ENCODE results near the gene SMG6. TPM values are rescaled to one million over a fixed set of nuclear protein-coding genes. Genes with fewer than 3 reads are reported as not detected.

Gene SMG6
- total and polyA plus RNA-seq, 2 donors (not counting 3 experiments of a cell fraction or from before 2014, with no cell fraction given): 40.1 to 42.2 TPM

- dilution Hi-C loops (cut with MboI; ENCODE audit: extremely low pct_ligation_motif_present, low sequenced_read_pairs) (no loop called here), intact Hi-C loops (cut with micrococcal nuclease) (no loop called here)
- TF ChIP-seq JUN (IDR thresholded peaks at IDR 0.05; ENCODE audit: borderline replicate concordance, insufficient read depth, insufficient read length, low read depth): no peak
- TF ChIP-seq, protein P1, sequence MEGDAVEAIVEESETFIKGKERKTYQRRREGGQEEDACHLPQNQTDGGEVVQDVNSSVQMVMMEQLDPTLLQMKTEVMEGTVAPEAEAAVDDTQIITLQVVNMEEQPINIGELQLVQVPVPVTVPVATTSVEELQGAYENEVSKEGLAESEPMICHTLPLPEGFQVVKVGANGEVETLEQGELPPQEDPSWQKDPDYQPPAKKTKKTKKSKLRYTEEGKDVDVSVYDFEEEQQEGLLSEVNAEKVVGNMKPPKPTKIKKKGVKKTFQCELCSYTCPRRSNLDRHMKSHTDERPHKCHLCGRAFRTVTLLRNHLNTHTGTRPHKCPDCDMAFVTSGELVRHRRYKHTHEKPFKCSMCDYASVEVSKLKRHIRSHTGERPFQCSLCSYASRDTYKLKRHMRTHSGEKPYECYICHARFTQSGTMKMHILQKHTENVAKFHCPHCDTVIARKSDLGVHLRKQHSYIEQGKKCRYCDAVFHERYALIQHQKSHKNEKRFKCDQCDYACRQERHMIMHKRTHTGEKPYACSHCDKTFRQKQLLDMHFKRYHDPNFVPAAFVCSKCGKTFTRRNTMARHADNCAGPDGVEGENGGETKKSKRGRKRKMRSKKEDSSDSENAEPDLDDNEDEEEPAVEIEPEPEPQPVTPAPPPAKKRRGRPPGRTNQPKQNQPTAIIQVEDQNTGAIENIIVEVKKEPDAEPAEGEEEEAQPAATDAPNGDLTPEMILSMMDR (IDR thresholded peaks at IDR 0.05; ENCODE audit: extremely low read depth in 1 of 2, insufficient read depth in 1 of 2, low read depth in 1 of 2, low read length in 2 of 2): no peak
- no peak for TF ChIP-seq POLR2A (IDR thresholded peaks at IDR 0.05; ENCODE audit: low read depth, low read length)
- TF ChIP-seq GATA2 (IDR thresholded peaks at IDR 0.05; ENCODE audit: insufficient read depth, insufficient read length, low read depth, low read length): peak; percentile 71
- no peak for TF ChIP-seq MYC (IDR thresholded peaks at IDR 0.05; ENCODE audit: low read depth, low read length)
- no peak for TF ChIP-seq EZH2 (IDR thresholded peaks at IDR 0.05; ENCODE audit: borderline replicate concordance, low read depth, low read length, severe bottlenecking)
- no peak for TF ChIP-seq FOS (IDR thresholded peaks at IDR 0.05; ENCODE audit: borderline replicate concordance, insufficient read depth, low read length)
- TF ChIP-seq POLR2AphosphoS5 (IDR thresholded peaks at IDR 0.05; ENCODE audit: insufficient read depth, low read depth, low read length): peak; percentile 54
- DNase-seq (ENCODE audit: low read depth, low spot score) (peak; percentile 93), FAIRE-seq (peak; percentile 96)
- H3K27me3 ChIP-seq (ENCODE audit: control insufficient read depth in 2 of 2, insufficient read depth in 2 of 2, low read length in 2 of 2): no peaks in the 10 kb centered on the region
- no peaks in the 10 kb centered on the region for H3K79me2 ChIP-seq (ENCODE audit: control insufficient read depth, insufficient read depth, low read length)
- H3K4me3 ChIP-seq (replicated peaks in 1 of 3; ENCODE audit: insufficient read depth in 1 of 3, low read depth in 1 of 3, low read length in 3 of 3): no peak overlapping the region
- ChIA-PET CTCF (interaction anchor here (0.6 to 3.5 kb wide), 9 partner anchors 15 to 123 kb away, joined by 4 to 16 read pairs (median 11); partner anchors contain the start of gene HIC1), POLR2A (interaction anchor here (0.6 to 1.7 kb wide), 5 partner anchors 15 to 91 kb away, joined by 3 to 5 read pairs (median 3); no protein-coding TSS in a partner anchor)
- H3K4me2 ChIP-seq (ENCODE audit: insufficient read depth, low read length): peak overlapping the region; percentile 27
- H3K9me3 ChIP-seq (replicated peaks; ENCODE audit: control insufficient read depth, insufficient read depth, low read length): no peaks in the 10 kb centered on the region
- no peaks in the 10 kb centered on the region for H3K9me1 ChIP-seq (replicated peaks; ENCODE audit: control insufficient read depth, extremely low read depth, insufficient read depth, low read length)
- H3K4me1 ChIP-seq (ENCODE audit: control insufficient read depth, extremely low read depth, insufficient read depth, low read length): peaks cover 98% of the 10 kb centered on the region
- peak overlapping the region; percentile 62 for H3K9ac ChIP-seq (replicated peaks; ENCODE audit: extremely low read depth, insufficient read depth, low read length)
- BruUV-seq (replicated peaks): no TSS peak
- H3K36me3 ChIP-seq (ENCODE audit: control insufficient read depth in 2 of 2, extremely low read depth in 1 of 2, insufficient read depth in 2 of 2, low read length in 2 of 2): no peaks in the 10 kb centered on the region
- H3K27ac ChIP-seq (ENCODE audit: insufficient read depth, low read depth, low read length): peak overlapping the region; percentile 94
- no peak overlapping the region for H2AFZ ChIP-seq (ENCODE audit: low read depth, low read length)
- H4K20me1 ChIP-seq (replicated peaks; ENCODE audit: control insufficient read depth, extremely low read depth, insufficient read depth, low read length): no peaks in the 10 kb centered on the region
Measured at GRCh38 chr17:2177235-2177811, 126.3 kb downstream of the SMG6 start.
